ENCODE measurements around the gene ACTG1. TPM values are rescaled to one million over a fixed set of nuclear protein-coding genes. Genes with fewer than 3 reads are reported as not detected.

ACTG1 gene
- total RNA-seq, 2 experiments from 2014 or later = 3,773 to 3,928 TPM

DNA sequence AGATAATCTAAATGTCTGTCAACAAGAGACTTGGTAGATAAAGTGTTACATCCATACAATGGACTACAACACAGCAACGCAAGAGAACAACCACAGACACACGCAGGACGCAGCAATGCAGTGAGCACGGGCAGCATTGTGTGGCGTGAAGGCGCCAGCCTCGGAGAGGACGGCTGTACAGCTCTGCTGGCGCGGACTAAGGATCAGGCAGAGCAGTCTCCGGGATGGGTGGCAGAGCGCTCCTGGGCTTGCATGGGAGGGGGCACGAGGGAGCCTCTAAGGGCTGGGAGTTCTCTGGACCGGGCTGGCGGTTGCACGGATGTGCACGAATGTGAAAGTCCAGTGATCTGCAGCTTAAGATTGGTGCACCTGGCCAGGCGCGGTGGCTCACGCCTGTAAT, 34.5 kb downstream of the ACTG1 start:
- no peak overlapping the region for H3K27ac Mint-ChIP-seq
- ChIA-PET CTCF (no interaction called here), POLR2A (no interaction called here)
- H3K9me3 Mint-ChIP-seq = no peaks in the 10 kb centered on the region
- no peaks in the 10 kb centered on the region for H3K36me3 Mint-ChIP-seq
- DNase-seq = no peak
- H3K4me1 Mint-ChIP-seq (ENCODE audit: low read depth) = peaks cover 5% of the 10 kb centered on the region
- intact Hi-C loops (cut with micrococcal nuclease) = no loop called here
- H3K4me3 Mint-ChIP-seq = no peak overlapping the region
- H3K27me3 Mint-ChIP-seq = peaks cover 28% of the 10 kb centered on the region

DNA sequence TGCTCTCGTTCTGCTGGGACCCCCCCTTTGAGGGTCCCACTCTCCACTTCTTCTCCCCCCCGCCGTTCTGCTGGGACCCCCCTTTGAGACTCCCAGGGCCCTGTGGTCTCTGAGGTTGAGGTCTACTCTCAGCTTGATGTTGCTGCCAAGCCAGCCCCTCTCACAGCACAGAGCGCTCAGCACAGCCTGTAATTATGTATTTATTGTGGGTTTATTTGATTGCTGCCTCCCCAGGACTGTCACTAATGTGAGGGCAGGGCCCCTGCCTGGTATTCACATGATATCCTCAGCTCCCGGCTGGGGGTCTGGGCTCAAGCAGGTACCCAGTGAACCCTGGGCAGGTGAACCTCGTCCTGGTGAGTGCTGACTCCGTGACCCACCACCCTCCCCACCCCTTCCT, 35.4 kb downstream of the ACTG1 start:
- Mint-ChIP-seq H3K4me3 (no peak overlapping the region), H3K4me1 (ENCODE audit: low read depth) (peaks cover 5% of the 10 kb centered on the region), H3K36me3 (no peaks in the 10 kb centered on the region), H3K9me3 (no peaks in the 10 kb centered on the region), H3K27ac (no peak overlapping the region), H3K27me3 (peaks cover 18% of the 10 kb centered on the region)
- intact Hi-C loops (cut with micrococcal nuclease) = no loop called here
- ChIA-PET CTCF (no interaction called here), POLR2A (no interaction called here)
- DNase-seq = no peak

DNA sequence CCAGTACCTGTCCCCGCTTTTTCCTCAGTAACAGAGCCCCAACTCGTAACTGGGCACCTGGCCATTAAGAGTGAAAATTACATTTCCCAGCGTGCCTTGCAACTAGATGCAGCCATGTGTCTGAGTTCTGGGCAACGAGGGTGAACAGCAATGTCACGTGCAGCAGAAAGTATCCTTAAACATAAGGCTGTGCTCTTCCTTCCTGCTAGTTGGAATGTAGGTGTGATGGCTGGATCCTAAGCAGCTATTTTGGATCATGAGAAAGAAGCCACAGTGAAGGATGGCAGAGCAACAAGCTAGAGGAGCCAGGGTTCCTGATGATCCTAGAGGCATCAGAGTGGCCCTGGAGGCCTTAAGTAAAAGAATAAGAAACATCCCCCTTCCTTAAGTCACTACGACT, 36.0 kb downstream of the ACTG1 start:
- Mint-ChIP-seq H3K9me3 (no peaks in the 10 kb centered on the region), H3K27me3 (peaks cover 13% of the 10 kb centered on the region), H3K36me3 (no peaks in the 10 kb centered on the region), H3K27ac (no peak overlapping the region), H3K4me3 (no peak overlapping the region), H3K4me1 (ENCODE audit: low read depth) (peaks cover under 1% of the 10 kb centered on the region)
- POLR2A ChIA-PET = no interaction called here
- CTCF ChIA-PET = no interaction called here
- DNase-seq = no peak
- intact Hi-C loops (cut with micrococcal nuclease) = no loop called here

DNA sequence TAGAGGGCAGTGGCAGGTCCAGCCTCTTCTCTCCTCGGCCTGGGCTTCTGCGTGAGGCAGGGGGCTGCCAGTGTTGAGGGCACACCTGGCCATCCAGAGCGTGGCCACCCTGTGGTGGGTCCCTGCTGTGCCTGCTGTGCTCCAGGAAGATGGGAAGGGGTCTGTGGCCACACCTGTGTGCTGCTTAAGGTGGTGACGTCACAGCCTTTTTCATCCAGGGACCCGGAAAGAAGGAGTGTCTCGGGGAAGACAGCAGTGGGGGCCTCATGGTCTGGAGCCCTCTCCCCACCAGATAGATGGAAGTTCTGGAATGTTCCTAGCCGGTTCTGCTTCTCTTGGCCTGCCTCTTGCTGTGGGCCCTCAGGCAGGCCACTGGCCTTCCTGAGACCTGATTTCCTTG, 36.5 kb downstream of the ACTG1 start:
- CTCF ChIA-PET = no interaction called here

DNA sequence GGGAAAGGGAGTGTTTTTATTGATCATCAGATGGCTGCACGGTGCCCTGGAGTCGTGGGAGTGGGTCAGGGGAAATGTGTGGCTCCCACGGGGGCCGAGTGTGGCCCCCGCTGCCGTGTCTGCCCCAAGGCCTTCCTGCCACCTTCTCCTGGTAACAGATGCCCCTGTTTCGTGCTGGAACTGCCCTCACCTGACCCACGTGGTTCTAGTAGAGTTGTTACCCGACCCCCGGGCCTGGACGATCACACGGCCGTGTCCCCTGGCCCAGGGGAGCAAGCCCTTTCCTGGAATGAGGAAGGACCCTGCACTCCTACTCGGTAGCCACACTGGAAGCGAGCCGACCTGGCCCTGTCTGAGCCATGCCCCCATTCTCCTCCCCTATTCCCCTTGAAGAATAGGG, 37.6 kb downstream of the ACTG1 start:
- DNase-seq = no peak
- Mint-ChIP-seq H3K4me3 (no peak overlapping the region), H3K27me3 (peaks cover 6% of the 10 kb centered on the region), H3K27ac (no peak overlapping the region), H3K9me3 (no peaks in the 10 kb centered on the region), H3K36me3 (no peaks in the 10 kb centered on the region), H3K4me1 (ENCODE audit: low read depth) (no peaks in the 10 kb centered on the region)
- intact Hi-C loops (cut with micrococcal nuclease) = no loop called here
- POLR2A ChIA-PET = no interaction called here
- CTCF ChIA-PET = interaction anchor here (1.6 kb wide), 1 partner anchor 218 kb away, joined by 3 read pairs; no protein-coding TSS in a partner anchor

More for the DNA sequence above, 36.5 kb downstream of the ACTG1 start:
- Mint-ChIP-seq H3K4me3 (no peak overlapping the region), H3K27me3 (peaks cover 12% of the 10 kb centered on the region), H3K27ac (no peak overlapping the region), H3K36me3 (no peaks in the 10 kb centered on the region), H3K9me3 (no peaks in the 10 kb centered on the region), H3K4me1 (ENCODE audit: low read depth) (no peaks in the 10 kb centered on the region)
- no peak for DNase-seq
- intact Hi-C loops (cut with micrococcal nuclease) = no loop called here
- POLR2A ChIA-PET = no interaction called here

DNA sequence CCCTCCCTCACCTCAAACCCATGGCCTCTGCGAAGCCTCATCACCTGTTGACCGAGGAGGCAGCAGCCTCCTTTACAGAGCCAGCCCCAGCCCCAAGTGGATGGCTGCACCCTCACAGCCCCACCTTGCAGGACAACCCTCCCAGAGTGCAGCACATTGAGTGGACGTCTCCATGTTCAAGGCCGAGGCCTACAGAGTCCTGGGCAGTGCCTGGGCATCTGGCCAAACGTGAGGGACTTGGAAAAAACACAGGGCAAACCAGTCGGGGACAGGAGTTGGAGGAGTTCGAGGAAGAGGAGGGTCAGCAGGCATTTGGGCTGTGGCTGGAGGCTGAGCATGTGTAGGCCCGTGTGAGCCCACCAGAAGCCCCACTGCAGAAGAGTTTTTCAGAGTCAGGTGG, 39.6 kb downstream of the ACTG1 start:
- H3K27ac Mint-ChIP-seq = peak overlapping the region; percentile 24
- no peak for DNase-seq
- H3K9me3 Mint-ChIP-seq = no peaks in the 10 kb centered on the region
- no peaks in the 10 kb centered on the region for H3K27me3 Mint-ChIP-seq
- intact Hi-C loops (cut with micrococcal nuclease) = no loop called here
- no peaks in the 10 kb centered on the region for H3K4me1 Mint-ChIP-seq (ENCODE audit: low read depth)
- no peak overlapping the region for H3K4me3 Mint-ChIP-seq
- POLR2A ChIA-PET = no interaction called here
- H3K36me3 Mint-ChIP-seq = no peaks in the 10 kb centered on the region
- CTCF ChIA-PET = no interaction called here

DNA sequence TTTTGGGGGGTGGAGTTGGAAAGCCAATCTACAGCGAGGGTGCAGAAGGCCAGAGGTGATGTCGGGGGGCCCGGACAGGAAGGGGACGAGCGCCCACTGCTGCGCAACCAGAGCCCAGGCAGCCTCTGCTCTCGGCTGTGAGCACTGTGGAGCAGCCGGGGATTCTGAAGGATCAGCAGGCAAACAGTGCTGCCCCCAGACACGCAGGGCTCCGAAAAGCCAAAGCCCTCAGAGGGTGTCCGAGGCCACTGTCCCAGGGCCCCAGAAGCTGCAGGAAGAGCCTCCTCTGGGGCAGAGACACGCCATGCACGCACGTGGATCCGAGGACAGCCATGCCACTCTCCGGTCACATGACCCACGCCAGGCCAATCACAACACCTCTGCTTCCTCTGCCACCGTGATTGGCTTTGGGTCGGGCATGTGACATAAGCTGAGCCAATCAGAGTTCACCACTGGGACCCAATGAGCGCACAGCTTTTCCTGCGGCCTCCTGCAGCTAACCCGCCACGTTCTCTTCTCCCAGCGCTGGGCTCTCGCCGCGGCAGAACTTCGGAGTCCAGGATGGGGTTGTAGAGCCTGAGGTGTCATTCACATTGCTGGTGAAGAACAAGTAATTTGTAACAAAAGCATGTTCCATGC, 40.7 kb downstream of the ACTG1 start:
- peak; percentile 45 for DNase-seq
- Mint-ChIP-seq H3K9me3 (no peaks in the 10 kb centered on the region), H3K4me1 (ENCODE audit: low read depth) (no peaks in the 10 kb centered on the region), H3K27ac (no peak overlapping the region), H3K27me3 (no peaks in the 10 kb centered on the region), H3K36me3 (no peaks in the 10 kb centered on the region), H3K4me3 (no peak overlapping the region)
- ChIA-PET POLR2A (interaction anchor here (0.6 kb wide), 1 partner anchor 378 kb away, joined by 3 read pairs; no protein-coding TSS in a partner anchor), CTCF (interaction anchor here (0.6 to 0.7 kb wide), 2 partner anchors 12 to 180 kb away, joined by 3 read pairs; no protein-coding TSS in a partner anchor)
- intact Hi-C loops (cut with micrococcal nuclease) = no loop called here

DNA sequence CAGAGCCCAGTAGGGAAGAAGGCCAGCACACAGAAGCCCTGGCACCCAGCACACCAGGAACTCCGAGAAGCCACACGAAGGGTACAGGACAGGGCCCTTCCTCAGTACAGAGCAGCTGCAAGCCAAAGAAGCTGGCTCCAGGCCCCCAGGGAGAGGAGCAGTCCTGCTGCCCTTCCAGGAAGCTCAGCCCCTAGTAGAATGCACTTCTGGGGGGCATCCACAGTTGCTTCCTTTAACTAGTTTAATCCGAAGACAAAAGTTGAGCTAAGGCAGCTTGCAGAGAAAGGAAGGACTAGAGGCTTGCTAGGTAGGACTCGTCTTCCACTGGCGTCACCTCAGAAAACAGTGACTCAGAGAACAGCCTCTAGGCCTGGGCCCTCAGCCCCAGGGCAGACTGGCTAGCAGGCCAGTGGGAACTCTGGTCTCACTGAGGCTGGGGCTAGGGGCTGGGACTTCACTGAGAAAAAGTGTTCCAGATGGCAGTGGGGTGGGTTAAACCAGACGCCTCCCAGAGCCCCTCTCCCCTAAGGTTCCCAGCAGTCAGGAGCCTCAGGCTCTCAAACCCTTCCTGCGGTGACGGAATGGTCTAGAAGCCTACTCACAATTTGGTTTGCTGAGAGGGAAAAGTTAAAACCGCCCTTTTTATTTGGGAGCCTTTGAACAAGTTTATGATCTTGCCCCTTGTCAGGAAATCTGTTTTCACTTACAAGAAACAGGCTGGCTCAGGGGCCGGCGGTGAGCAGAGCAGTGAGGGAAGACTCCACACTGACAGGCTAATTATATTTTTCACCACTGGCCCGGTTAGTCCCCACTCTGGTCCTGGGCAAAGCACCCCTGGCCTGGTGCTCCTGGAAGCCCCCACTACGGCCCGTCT, 41.4 kb downstream of the ACTG1 start:
- DNase-seq = no peak
- Mint-ChIP-seq H3K27ac (no peak overlapping the region), H3K9me3 (no peaks in the 10 kb centered on the region), H3K4me1 (ENCODE audit: low read depth) (no peaks in the 10 kb centered on the region), H3K4me3 (no peak overlapping the region), H3K36me3 (no peaks in the 10 kb centered on the region), H3K27me3 (no peaks in the 10 kb centered on the region)
- POLR2A ChIA-PET = no interaction called here
- intact Hi-C loops (cut with micrococcal nuclease) = no loop called here
- CTCF ChIA-PET = no interaction called here

DNA sequence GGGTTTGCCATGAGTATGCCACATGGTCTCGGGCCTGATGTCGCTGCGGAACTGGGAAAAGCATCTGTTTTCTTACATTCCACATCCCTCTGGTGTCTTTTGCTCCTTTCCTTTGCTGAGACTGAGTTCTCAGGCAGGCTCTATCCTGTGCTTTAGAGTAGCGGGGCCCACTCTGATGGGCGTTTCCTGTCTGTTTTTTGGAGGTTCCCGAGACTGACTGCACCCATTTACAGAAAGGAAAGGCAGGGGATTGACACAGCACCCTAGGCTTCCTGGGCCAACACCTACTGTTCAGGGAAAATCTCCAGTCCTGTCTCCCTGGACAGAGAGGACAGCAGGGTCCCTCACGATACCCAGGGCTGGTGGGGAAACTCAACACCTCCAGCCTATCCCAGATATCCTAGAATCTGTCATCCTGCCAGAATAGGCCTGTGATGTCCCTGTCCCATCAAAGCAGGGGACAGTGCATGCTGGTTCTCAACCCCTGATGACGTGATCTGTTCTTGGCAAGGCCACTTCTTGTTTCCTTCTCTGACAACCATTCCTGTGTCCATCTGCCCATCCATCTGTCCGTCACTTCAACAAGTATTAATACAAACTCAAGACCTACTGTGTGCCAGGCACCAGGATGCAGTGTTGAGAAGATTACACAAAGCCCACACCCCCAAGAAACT, 42.2 kb downstream of the ACTG1 start:
- Mint-ChIP-seq H3K27me3 (no peaks in the 10 kb centered on the region), H3K36me3 (no peaks in the 10 kb centered on the region), H3K27ac (no peak overlapping the region), H3K9me3 (no peaks in the 10 kb centered on the region), H3K4me3 (no peak overlapping the region), H3K4me1 (ENCODE audit: low read depth) (no peaks in the 10 kb centered on the region)
- POLR2A ChIA-PET = no interaction called here
- intact Hi-C loops (cut with micrococcal nuclease) = no loop called here
- no peak for DNase-seq
- CTCF ChIA-PET = no interaction called here

DNA sequence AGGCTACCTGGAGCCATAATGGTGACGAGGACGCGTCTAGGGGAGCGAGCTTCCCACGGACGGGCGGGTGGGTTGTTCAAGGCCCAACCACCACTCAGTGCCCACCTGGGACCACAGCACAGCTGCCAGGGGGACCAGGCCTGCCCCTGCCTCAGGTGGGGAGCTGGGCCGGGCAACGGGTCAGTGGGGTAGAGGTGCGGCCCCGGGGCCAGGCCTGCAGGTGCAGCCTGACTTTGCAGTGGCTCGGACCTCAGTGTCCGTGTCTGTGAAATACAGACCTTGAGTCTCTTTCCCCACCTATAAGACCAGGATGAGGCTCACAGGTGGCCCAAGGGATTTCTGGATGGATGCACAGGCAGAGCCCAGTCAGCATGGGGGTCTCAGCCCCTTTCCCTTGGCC, 43.3 kb downstream of the ACTG1 start:
- Mint-ChIP-seq H3K36me3 (no peaks in the 10 kb centered on the region), H3K9me3 (no peaks in the 10 kb centered on the region), H3K4me1 (ENCODE audit: low read depth) (no peaks in the 10 kb centered on the region), H3K4me3 (no peak overlapping the region), H3K27me3 (no peaks in the 10 kb centered on the region), H3K27ac (no peak overlapping the region)
- intact Hi-C loops (cut with micrococcal nuclease) = no loop called here
- DNase-seq = no peak
- POLR2A ChIA-PET = no interaction called here
- CTCF ChIA-PET = no interaction called here

DNA sequence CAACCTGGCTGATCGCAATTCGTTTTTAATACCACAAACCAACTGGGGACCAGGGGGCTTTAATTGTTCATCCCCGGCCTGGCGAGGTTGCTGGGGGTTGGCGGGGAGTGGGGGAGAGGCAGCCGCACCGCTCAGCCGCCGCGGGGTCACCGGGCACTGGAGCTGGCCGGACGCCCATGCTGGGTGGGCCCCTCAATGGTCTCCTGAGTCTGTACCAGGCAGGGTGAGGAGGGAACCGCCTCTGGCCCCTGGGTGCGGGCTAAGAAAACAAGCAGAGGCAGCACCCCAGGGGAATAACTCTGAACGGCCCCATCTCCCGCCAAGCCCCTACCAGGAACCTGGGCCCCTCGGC, 43.9 kb downstream of the ACTG1 start:
- intact Hi-C loops (cut with micrococcal nuclease) = no loop called here
- Mint-ChIP-seq H3K27me3 (no peaks in the 10 kb centered on the region), H3K27ac (no peak overlapping the region), H3K4me1 (ENCODE audit: low read depth) (no peaks in the 10 kb centered on the region), H3K36me3 (no peaks in the 10 kb centered on the region), H3K4me3 (no peak overlapping the region), H3K9me3 (no peaks in the 10 kb centered on the region)
- DNase-seq = no peak
- ChIA-PET POLR2A (no interaction called here), CTCF (no interaction called here)

DNA sequence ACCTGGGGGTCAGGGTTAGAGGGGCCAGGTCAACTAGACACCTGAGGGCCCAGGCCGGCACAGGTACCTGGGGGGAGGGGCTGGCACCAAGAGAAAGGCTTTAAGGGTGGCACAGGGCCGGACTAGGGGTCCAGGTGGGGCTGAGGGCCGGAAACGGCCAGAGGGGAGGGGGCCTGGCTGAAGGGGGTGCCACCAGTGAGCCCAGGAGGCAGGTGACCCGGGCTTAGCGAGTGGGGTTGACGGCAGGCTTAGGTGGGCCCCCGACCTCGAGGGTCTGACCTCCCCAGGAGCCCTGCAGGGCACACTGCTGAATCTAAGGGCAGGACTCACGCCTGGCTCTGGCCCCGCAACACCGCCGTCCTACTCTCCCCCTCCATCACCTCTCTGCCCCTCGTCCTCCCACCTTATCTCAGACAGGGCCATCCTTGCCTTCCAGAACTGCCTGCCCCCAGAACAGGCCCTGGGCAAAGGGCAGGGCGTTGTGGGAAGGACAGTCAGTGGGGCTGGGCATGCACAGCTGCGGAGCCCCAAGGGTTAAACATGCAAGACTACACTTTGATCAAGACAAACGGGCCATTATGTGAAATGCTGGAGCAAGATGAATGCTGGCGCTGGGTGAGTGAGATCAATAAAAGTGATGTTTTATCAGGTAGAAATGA, 44.4 kb downstream of the ACTG1 start:
- DNase-seq = no peak
- Mint-ChIP-seq H3K36me3 (no peaks in the 10 kb centered on the region), H3K4me3 (no peak overlapping the region), H3K9me3 (no peaks in the 10 kb centered on the region), H3K27me3 (no peaks in the 10 kb centered on the region), H3K27ac (no peak overlapping the region), H3K4me1 (ENCODE audit: low read depth) (no peaks in the 10 kb centered on the region)
- intact Hi-C loops (cut with micrococcal nuclease) = no loop called here
- POLR2A ChIA-PET = no interaction called here
- CTCF ChIA-PET = no interaction called here
